NOMO-1 treated with DMSO at 0.1 percent for 48 hours (cell line): ENCODE results near the gene HDAC8.
"Not testable (repeated sequence)": the region's sequence is repeated elsewhere in the genome, so short reads cannot be mapped to it uniquely, and the experiment has no call there.

Source experiments
- DNase-seq: peaks from one replicate; lab custom pipeline; 2025; ENCODE audit not compliant: unreplicated experiment; lab: John Stamatoyannopoulos, UW

Gene HDAC8

DNA sequence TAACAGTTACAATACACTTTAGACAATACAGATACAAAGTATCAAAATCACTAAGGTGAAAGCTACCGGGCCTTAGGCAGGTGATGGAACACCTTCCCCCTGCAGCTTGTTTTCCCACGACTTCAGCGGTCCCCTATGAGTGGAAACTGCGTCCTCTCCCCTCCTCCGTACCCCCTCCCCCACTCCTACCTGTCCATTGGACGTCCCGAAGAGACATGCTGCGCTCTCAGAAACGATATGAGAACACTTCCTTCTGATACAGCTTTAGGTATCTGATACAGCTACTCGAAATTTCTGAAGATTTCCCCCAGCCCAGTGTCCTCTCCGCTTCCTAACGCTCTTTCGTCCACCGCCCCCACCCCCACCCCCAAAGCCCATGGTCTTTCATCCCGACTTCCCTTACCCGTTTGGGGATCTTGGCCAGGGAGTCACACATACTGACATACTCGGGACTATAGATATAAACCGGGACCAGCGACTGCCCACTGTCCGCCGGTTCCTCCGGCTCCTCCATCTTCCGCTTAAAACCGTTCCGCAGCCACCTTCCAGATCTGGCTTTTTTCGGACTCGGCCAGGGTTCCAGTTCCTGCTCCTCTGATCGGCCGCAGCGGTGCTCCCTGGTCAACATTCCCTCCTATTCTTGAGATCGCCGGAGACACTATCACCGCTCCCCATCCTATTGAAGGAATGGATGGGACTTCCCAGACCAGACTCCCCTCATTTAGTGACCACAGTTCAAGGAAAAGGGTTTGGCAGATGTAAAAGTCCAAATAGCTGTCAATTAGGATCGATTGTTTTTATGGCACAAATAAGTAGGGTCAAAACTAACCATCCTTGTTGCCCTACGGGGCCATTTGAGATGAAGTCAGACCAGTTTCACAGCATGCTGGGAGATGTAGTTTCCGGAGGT is at the start of gene HDAC8:
TSS of gene HDAC8 (minus strand) at position 596 of the 910 bp plus-strand sequence. CDS start at position 514, 82 bp downstream.
- DNase-seq, result peak; percentile 60

GRCh38 chrX:72621625-72622485 is 49.2 kb upstream of the HDAC8 start:
- no peak for DNase-seq

DNA sequence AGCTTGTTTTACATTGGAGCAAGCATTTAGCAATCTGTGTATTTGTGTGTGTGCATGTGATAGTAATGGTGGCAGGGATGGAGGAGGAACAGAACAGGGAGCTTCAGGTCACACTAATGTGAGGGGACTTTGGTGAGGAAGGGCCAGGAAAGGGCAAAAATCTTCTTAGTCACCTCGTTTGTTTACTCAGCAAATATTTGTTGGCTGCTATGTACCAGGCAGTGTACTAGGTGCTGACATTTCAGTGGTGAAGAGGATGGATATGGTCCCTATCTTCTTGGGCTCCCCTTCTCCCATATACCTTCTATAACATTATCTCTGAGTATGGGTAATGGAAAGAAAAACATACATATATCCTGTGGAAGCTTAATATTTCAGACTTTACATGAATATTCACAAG is 48.5 kb upstream of the HDAC8 start:
- no peak for DNase-seq

GRCh38 chrX:72620550-72621145 is 48.0 kb upstream of the HDAC8 start:
- peak; percentile 30 for DNase-seq

GRCh38 chrX:72609313-72609712 is 36.7 kb upstream of the HDAC8 start:
- no peak for DNase-seq

DNA sequence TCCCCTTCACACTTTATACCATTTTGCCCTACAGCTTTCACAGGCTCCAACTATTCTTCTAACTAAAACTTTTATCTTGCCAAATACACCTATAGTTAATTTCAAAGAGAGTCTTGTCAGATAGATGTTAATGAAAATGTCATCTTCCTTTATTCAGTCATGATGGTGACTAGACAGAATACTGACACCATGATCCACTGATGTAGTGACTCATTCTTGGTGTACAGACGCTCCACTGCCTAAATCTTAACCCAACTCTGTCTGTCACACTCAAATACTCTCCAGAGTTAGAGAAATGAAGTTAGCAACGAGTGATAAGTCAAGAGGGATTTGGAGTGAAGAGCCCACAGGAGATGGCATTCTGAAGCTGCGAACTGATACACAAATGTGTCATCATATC is 32.1 kb upstream of the HDAC8 start:
- no peak for DNase-seq

DNA sequence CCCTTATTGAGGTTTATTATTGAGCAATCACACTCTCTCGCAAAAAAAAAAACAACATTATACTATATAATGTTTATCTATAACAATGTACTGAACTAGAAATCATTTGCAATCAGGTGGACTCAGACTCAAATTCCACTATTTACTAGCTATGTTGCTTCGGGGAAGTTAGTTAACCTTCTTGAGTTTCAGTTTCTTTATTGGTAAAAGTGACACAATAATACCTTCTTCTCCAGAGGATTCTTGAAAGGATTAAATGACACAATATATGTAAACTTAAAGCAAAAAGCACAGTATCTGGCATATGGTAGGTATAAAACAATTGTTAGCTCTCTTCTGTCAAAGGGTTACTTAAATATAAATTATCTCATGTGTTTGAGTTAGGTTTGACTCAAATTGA is 31.5 kb upstream of the HDAC8 start:
- peak; percentile 18 for DNase-seq

- not testable (repeated sequence) for DNase-seq
These were observed 18.4 kb upstream of the HDAC8 start for GRCh38 chrX:72591038-72591437.

DNA sequence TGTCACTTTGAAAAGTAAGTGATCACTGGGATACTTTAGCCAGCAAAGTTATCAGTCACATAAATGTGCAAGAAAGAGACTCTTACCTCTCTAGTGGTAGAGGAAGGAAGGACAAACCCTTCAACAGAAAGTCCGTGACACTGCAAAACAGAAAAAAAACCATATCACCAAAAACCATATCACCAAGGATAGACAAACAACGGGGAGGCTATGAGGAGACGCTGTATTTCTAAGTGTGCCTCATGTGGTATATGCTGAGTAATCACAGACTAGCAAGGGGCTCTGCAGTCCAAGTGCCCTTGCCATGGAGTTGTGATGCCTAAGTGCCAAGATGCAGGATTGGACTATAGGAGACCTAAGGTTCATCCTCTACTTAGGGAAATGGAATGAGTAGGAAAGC is 11.5 kb upstream of the HDAC8 start:
- no peak for DNase-seq

- peak; percentile 51 for DNase-seq
These were observed 3.7 kb upstream of the HDAC8 start for GRCh38 chrX:72576141-72576894.

- DNase-seq, result no peak
These were observed 492 bp upstream of the HDAC8 start for GRCh38 chrX:72573158-72573511.

GRCh38 chrX:72569786-72570185 is 2.9 kb downstream of the HDAC8 start:
- no peak for DNase-seq

DNA sequence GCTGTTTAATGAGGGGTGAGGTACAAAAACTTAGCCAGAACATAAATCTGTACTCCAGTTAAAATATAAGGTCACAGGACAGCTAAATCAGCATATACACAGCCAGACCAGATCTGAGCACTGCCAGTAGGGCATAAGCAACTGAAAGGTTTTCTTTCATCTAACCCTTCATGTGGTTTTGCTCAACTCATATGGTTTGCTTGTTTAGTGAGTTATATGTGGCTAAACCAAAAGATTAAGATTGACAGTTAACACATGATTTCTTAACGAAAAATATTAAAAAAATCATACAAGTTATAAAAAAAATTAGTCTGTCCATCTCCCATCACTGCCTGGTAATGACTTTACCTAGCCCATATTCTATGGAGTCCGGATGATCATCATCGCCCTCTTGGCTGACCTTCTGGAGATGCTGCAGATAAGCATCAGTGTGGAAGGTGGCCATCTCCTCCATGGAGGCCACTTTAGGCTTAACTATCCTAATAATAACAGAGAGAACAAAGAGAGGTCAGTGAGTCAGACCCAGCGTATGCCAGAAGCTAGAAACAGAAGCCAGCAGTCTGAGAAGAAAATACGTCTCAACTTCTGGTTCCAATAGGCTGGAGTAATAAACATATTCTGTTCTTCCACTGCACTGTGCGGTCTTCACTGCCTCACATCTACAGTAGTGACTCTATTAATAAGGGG is 4.1 kb downstream of the HDAC8 start:
- DNase-seq, result no peak

GRCh38 chrX:72566448-72566847 is 6.2 kb downstream of the HDAC8 start:
- DNase-seq, result no peak

DNA sequence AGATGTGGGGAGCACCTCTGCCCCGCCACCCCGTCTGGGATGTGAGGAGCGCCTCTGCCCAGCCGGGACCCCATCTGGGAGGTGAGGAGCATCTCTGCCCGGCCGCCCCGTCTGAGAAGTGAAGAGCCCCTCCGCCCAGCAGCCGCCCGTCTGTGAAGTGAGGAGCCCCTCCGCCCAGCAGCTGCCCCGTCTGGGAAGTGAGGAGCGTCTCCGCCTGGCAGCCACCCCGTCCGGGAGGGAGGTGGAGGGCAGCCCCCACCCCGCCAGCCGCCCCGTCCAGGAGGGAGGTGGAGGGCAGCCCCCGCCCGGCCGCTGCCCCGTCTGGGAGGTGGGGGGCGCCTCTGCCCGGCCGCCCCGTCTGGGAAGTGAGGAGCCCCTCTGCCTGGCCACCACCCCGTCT is 13.0 kb downstream of the HDAC8 start:
- not testable (repeated sequence) for DNase-seq

DNA sequence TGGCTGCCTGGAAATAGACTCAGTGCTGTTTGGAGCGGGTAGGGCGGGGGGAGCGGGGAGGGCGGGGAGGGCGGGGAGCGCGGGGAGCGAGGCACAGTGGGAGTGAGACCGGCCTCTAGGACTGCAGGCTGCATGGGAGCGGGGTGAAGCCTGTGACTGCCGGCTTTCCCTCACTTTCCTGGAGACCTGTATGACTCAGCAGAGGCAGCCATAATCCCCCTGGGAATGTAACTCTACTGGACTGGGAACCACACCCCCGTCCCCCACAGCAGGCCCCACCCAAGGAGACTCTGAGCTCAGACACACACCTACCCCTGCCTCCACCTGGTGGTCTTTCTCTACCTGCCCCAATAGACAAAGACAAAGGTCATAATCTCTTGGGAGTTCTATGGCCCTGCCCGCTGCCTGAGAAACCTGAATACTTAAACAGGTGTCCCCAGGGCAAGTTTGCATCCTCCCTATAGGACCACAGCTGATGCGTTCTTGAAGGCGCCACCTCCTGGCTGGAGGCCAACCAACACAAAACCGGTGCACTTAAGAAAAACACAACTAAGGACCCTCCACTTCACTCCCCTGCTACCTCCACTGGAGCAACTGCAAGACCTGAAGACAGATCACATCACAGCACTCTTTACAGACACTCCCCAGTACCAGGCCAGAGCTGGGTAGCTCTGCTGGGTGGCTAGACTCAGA is 18.0 kb downstream of the HDAC8 start:
- DNase-seq, result no peak

DNA sequence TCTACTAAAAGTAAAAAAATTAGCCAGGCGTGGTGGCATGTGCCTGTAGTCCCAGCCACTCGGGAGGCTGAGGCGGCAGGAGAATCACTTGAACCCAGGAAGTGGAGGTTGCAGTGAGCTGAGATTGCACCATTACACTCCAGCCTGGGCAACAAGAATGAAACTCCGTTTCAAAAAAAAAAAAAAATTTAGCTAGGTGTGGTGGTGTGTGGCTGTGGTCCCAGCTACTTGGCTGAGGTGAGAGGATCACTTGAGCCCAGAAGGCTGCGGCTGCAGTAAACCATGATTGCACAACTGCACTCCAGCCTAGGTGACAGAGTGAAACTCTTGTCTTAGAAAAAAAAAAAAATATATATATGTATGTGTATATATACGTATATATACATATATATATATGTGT is 20.2 kb downstream of the HDAC8 start:
- not testable (repeated sequence) for DNase-seq

- no peak for DNase-seq
These were observed 26.7 kb downstream of the HDAC8 start for GRCh38 chrX:72545990-72546389.

GRCh38 chrX:72540318-72540717 is 32.3 kb downstream of the HDAC8 start:
- DNase-seq, result peak; percentile 6

DNA sequence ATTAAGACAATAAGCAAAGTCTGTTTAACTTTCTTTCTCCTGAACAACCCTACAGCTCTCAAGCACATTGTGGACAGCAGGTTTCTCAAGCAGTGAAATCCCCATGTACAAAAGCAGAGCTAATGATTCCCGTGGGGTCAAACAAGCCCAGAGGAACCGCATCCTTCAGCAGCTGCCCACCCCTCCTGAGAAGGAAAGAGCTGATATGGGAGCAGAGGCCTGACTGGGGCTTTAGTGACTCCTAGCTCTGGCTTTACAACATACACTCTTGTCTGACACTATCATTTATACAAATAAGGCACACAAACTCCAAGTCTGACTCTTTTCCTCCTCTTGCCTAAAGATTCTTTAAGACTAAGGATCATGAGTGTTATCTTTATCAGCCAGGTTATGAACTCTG is 32.8 kb downstream of the HDAC8 start:
- DNase-seq, result no peak
